Astrocyte of the hippocampus (primary cell): ENCODE data around the gene ELAVL3.
A peak's percentile ranks its signal among the peaks of the same experiment; 100 is the strongest.
"Not testable (repeated sequence)": the region's sequence is repeated elsewhere in the genome, so short reads cannot be mapped to it uniquely, and the experiment has no call there.

Experiments
- DNase-seq: peaks from one replicate; pipeline ENCODE4 v3.0.0; 2011; ENCODE audit warnings: low read depth, low spot score

The ELAVL3 gene

GRCh38 chr19:11458912-11459311, 21.9 kb downstream of the ELAVL3 start:
- DNase-seq = not testable (repeated sequence)

- no peak for DNase-seq
These were observed 22.5 kb downstream of the ELAVL3 start for GRCh38 chr19:11458236-11458900.

GRCh38 chr19:11457831-11458230, 23.0 kb downstream of the ELAVL3 start:
- no peak for DNase-seq

GRCh38 chr19:11457115-11457514, 23.7 kb downstream of the ELAVL3 start:
- no peak for DNase-seq

GRCh38 chr19:11456659-11457058, 24.2 kb downstream of the ELAVL3 start:
- DNase-seq = no peak

- DNase-seq = not testable (repeated sequence)
These were observed 25.7 kb downstream of the ELAVL3 start for GRCh38 chr19:11455233-11455554.

GRCh38 chr19:11453468-11454341, 27.1 kb downstream of the ELAVL3 start:
- no peak for DNase-seq

- DNase-seq = no peak
These were observed 28.1 kb downstream of the ELAVL3 start for GRCh38 chr19:11452620-11453310.

- DNase-seq = no peak
These were observed 28.8 kb downstream of the ELAVL3 start for GRCh38 chr19:11451871-11452619.

- no peak for DNase-seq
These were observed 29.4 kb downstream of the ELAVL3 start for GRCh38 chr19:11451327-11451870.

GRCh38 chr19:11450570-11451326, 30.1 kb downstream of the ELAVL3 start:
- no peak for DNase-seq

- DNase-seq = no peak
These were observed 31.8 kb downstream of the ELAVL3 start for GRCh38 chr19:11448923-11449554.

GRCh38 chr19:11448410-11448809, 32.4 kb downstream of the ELAVL3 start:
- no peak for DNase-seq

- DNase-seq = no peak
These were observed 33.2 kb downstream of the ELAVL3 start for GRCh38 chr19:11447347-11448262.

- peak; percentile 56 for DNase-seq
These were observed 34.1 kb downstream of the ELAVL3 start for GRCh38 chr19:11446652-11447301.

GRCh38 chr19:11446271-11446651, 34.6 kb downstream of the ELAVL3 start:
- DNase-seq = no peak

- no peak for DNase-seq
These were observed 35.7 kb downstream of the ELAVL3 start for GRCh38 chr19:11445141-11445540.

GRCh38 chr19:11444059-11444458, 36.8 kb downstream of the ELAVL3 start:
- DNase-seq = no peak

- DNase-seq = no peak
These were observed 42.9 kb downstream of the ELAVL3 start for GRCh38 chr19:11437955-11438354.
